HG02763 (cell line): ENCODE data around the gene KRCC1.
"Not testable (repeated sequence)": the region's sequence is repeated elsewhere in the genome, so short reads cannot be mapped to it uniquely, and the experiment has no call there.

Source experiments
- ATAC-seq: cut with Tn5 transposase; IDR thresholded peaks from one replicate; pipeline ENCODE4 v1.9.1; 2021; ENCODE audit warnings: mild to moderate bottlenecking, moderate library complexity; ENCODE audit not compliant: unreplicated experiment

Gene KRCC1

DNA sequence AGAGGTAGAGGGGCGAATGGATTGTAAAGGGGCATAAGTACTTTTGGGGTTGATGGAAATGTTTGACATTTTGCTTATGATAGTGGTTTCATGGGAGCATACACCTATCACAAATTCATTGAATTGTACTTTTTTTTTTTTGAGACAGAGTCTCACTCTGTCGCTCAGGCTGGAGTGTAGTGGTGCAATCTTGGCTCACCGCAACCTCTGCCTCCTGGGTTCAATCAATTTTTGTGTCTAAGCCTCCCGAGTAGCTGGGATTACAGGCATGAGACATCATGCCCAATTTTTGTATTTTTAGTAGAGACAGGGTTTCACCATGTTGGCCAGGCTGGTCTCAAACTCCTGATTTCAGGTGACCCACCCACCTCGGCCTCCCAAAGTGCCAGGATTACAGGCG is 10.0 kb downstream of the KRCC1 start:
- not testable (repeated sequence) for ATAC-seq

DNA sequence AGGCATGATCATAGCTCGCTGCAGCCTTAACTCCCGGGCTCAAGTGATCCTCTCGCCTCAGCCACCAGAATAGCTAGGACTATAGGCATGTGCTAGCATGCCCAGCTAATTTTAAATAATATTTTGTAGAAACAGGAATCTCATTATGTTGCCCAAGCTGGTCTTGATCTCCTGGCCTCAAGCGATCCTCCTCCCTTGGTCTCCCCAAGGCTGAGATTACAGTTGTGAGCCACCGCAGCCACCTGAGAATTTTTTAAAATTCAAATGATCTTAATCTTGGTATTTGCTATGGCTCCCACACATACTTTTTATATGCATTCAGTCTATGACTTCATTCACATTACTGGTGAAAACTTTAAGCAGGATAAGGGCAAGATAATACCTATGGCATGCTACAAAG is 13.1 kb downstream of the KRCC1 start:
- no peak for ATAC-seq

DNA sequence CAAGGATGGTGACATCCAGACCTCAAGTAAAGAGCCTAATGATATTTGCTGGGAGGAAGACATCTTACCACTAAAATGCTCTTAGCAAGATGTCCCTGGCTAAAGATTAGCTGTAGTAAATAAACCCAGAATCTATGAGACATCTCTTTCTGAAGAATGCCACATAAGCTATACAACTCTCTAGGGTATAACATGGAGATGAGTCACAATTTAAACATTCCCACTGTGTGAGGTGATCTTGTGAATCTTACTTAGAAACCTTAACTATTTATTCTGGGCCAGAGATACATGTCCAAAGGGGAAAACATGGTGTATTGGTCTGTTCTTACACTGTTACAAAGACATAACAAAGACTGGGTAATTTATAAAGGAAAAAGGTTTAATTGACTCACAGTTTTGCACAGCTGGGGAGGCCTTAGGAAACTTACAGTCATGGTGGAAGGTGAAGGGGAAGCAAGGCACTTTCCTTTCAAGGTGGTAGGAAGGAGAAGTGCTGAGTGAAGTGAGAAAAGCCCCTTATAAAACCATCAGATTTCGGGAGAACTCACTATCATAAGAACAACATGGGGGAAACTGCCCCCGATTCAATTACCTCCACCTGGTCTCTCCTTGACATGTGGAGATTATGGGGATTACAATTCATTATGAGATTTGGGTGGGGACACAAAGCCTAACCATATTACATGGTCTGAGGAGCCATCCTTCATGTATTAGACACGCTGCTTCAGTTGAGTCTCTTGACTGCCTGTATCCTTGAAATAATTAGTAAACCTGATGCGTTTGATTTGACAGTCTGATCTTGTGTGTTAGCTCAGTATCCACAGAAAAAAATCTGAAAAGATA is 17.1 kb downstream of the KRCC1 start:
- ATAC-seq, result no peak

DNA sequence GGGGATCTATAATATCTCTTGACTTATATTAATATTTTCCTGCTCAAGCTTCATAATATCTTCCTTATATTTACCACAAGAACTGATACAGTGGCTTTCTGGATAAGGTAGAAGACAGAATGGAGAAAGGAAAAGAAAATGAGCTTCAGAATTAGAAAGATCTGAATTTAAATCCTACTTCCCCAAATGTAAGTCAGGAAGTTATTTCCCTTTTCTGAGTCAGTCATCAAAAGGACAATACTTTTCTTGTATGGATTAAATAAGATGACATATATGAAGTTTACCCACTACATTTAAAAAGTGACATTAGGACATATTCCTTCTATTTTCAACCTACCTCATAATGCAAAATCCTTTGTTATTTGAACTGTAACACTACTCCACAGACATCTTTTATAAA is 19.0 kb downstream of the KRCC1 start:
- ATAC-seq, result no peak

DNA sequence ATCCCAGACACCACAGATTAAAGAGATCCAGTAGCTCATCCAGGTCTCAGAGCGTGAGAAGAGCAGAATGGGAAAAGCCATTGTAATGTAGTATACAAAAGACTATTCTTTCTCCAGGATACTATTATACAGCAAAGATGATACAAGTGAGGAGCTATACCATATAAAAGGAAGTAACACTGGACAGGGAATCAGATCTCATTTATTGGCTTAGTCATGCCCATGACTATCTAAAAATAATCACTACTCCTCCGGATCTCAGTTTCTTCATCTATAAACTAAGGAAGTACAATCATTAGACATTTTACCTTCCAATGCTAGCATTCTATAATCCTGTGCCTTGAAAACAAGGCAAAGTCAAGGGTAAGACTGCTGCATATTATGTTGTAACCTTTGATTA is 19.4 kb downstream of the KRCC1 start:
- ATAC-seq, result no peak

DNA sequence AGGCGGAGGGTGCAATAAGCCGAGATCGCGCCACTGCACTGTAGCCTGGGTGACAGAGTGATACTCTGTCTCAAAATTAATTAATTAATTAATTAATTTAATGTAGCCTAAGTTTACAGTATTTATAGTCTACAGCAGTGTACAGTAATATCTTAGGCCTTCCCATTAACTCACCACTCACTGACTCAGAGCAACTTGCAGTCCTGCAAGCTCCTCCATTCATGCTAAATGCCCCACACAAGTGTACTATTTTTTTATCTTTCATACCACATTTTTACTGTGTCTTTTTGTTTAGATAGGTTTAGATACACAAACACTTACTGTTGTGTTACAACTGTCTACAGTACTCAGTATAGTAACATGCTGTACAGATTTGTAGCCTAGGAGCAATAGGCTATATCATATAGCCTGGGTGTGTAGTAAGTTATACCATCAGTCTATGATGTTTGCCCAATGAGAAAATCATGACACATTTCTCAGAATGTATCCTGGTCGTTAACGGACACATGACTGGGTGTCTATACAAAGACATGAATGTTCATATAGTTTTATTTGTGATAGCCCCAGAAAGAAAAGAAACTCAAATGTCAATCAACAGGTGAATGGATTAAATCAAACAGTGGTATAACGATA is 23.4 kb downstream of the KRCC1 start:
- no peak for ATAC-seq

DNA sequence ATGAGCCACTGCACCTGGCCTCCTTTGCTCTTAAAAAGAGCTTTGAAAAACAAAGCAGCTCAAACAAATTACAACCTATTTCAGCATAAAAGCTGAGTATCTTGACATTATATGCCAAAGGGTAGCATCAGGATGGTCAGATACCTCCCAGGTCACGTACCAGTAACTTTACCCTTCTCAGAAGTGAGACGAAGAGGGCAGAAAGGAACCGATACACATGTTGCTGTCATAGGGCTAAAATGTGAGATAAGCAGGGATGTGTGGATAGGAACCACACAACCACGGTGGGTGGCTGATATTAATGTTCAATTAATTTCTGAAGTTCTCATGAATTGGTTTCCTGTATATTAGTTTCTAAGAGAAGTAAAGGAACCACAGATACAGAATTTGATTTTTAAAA is 26.7 kb downstream of the KRCC1 start:
- ATAC-seq, result no peak

DNA sequence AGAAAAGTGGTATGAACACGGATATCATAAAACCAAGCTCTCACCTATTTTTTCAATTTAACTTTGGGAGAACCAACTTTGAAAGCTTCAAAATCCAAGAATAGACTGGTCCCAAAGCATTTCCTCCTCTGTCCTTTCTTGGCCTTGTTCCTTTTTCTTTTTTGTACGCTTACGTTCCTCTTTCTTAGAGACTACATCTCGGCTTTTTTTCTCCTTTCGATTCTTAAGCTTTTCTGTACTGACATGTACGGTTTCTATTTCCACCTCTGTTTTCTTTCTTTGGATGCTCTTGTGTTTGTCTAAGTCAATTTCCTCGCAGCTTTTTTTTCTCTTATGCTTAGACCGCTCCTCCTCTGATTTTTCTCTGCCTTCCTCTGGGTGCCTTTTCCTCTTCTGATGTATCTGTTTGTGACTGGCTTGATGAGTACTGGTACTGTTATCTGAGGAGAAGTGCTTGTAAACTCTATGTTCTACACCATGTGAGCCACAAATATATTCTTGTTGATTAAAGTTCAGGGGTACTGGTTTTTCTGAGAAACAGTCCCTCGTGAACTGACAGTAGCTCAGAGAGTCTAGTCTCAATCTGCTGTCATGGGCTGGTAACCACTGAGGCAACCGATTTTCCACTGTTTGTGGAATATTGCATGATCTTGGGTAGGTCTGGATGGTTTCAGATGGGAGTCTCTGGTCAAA is 27.7 kb downstream of the KRCC1 start:
- no peak for ATAC-seq

DNA sequence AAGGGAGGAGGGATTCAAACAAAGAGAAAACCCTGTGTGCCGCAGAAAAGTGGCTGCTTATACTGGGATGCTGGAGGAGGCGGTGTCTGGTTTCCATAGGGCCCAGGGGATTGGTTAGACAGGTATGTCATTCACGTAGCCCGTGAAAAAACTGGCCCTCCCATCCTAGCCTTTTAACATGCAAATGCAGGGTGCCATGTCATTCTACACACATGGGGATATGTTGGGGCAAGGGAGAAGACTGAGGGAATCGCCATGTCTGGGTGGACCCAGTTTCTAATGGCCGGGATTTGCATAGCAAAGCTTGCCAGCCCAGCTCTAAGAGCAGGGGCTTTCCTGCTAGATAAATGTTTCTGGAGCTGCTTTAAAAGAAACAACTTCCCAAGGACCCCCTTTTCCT is 31.1 kb downstream of the KRCC1 start:
- ATAC-seq, result no peak

DNA sequence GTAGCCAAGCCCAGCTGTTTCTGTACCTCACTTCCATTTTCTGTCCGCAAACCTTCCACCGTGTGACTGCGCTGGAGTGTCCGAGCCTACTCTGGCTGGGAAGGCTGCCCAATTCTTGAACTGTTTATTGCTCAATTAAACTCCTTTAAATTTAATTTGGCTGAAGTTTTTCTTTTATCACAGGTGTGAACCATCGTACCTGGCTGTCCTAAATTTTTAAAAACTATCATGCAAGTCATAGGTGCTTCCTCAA is 33.0 kb downstream of the KRCC1 start:
- ATAC-seq, result no peak

DNA sequence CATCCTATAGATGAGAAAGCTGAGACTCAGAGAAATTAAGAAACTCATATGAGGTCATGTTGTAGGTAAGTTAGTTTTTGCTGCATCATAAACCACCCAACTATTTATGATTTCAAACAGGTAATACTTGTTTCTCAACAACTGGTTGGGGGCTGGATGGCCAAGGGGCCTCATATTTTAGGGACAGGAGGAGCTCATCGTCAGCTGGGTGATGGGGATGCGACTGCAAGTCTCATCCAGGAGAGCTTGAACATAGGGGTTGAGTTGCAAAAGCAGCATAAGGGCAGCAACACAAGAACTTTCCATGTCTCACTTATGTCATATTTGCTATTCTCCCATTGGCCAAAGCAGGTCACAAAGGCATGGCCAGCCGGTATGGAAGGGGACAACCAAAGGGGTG is 35.6 kb downstream of the KRCC1 start:
- ATAC-seq, result no peak

DNA sequence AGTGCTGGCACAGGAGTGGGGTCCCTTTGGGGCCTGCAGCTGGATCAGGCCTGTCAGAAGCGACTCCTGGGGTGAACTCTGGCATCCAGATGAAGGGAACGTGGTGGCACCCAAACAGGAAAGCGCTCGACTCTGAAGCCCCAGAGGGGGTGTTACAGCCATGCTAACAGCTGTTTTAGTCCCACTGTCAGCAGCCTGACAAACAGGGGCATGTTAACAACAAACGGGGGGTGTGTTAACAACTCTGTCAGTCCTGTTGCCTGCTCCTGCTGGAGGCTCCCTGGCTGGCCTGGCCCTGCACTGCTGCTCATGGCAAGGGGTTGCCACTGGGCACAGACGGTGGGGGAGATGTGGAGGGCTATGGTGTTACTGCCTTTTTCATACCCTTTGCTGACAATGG is 36.7 kb downstream of the KRCC1 start:
- no peak for ATAC-seq

DNA sequence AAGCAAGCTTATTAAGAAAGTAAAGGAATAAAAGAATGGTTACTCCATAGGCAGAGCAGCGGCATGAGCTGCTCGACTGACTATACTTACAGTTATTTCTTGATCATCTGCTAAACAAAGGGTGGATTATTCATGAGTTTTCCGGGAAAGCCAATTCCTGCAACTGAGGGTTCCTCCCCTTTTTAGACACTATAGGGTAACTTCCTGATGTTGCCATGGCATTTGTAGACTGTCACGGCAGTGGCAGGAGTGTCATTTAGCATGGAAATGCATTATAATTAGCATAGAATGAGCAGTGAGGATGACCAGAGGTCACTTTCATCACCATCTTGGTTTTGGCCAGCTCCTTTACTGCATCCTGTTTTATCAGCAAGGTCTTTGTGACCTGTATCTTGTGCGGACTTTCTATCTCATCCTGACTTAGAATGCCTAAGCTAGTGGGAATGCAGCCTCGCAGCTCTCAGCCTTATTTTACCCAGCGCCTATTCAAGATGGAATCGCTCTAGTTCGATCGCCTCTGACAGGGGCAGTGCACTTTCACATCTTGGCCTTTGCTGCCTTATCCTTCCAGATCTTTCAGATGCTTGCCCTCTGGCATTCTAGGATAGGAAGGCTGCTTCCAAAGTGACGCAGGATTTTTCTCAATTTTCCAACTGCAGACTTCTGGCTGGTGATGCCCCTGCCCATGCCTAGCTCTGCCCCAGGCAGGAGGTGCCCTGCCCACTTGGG is 37.3 kb downstream of the KRCC1 start:
- not testable (repeated sequence) for ATAC-seq

DNA sequence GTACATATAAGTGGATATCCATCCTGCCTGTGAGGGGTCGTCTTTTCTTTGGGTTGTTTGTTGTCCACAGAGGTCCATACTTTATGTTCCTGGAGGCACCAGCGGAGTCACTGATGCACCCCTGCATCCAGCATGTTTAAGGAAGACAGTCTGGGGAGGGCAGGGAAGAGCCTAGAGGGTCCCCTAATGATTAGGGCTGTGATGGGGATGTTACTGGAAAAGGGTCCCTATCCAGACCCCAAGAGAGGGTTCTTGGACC is 37.9 kb downstream of the KRCC1 start:
- not testable (repeated sequence) for ATAC-seq

DNA sequence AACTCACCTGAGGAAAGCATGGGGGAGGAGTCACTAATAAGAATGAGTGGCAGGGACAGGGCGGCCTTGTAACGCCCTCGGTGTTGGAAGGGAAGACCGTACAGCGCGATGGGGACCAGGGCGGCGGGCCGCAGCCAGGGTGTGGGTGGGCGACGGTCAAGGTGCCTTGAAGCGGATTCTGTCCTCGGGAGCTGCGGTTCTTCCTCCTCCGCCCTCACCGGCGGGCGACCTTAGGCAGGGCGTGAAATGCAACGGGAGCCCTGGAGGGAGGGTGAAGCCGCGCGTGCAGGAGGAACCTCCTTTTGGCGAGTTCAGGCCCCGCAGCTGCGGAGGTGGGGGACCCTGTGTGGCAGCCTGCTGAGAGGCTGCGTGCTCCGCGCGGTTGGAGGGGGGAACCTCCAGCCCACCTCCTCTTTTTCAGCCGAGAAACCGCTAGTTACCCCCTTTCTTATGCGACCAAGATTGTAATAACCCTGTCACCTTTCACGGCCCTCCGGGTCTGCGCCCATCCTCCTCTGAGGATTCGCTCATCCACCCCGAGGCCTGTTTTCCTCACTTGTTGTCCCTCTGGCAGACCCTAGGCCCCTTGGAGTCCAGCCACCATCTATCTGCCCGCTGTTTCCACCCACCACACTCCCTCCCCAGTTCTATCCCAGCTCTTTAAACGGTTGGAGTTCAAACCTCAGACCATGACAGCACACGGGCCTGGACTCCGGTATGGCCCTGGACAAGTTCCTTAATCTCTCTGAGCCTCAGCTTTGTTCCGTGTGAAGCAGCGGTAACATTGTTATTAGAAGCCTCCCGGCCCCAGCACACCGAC is 38.4 kb downstream of the KRCC1 start:
- peak; percentile 62 for ATAC-seq

DNA sequence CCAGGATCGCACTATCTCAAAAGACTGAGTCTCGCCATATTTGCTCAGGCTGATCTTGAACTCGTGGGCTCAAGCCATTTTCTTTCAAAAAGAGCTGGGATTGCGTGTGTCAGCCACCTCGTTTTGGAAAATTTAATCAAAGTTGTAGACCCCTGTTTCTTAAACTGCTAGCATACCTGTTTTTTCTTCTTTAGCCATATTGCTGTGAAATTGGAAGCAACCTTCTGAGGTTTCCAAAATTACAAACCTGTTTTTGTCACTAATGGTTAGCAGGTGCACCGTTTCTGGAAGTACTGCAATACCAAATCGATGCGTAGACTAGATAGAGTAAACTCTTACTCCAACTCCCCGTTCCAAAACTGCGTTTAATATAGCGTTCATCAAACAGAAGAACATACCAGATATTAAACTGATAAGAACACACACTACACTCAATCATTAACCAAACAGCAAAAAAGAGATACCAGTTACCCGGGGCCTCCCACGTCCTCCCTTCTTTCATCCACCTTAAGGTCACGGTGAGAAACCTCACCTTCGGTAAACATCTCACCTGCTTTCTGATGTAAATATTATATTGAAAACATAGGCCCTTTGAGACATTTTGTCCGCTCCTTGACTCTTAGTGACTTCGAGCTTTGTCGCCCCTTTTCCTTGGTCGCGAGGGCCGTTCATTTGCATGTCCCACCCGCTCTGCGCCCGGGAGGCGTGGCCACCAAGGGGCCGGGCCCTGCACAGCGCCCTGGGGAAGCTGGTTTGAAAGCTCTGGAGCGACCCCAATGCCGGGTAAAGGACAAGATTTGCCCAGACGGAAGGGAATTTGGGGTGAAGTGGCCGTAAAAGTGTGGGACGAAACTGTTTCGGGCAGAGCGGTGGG is 39.3 kb downstream of the KRCC1 start, which contains the start of gene RNU2-63P:
Gene RNU2-63P, minus strand, starts transcription at position 462 of the 874 bp plus-strand sequence.
- peak; percentile 76 for ATAC-seq

DNA sequence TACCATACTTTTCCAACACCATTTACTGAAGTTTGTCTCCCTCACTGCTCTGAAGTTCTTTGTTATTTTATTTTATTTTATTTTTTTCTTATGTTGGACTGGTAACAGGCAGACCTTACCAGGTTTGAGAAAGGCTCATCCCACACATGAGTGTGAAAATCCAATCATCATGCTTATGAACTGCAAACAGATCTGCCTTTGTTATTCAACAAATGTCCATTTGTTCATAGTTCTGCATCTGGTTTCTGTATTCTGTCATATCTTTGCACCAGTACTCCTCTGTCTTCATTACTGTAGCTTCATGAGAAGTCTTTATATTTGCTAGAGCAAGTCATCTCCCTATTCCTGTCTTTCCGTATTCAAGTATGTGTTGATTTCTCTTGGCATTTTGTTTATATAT is 44.6 kb downstream of the KRCC1 start:
- no peak for ATAC-seq

DNA sequence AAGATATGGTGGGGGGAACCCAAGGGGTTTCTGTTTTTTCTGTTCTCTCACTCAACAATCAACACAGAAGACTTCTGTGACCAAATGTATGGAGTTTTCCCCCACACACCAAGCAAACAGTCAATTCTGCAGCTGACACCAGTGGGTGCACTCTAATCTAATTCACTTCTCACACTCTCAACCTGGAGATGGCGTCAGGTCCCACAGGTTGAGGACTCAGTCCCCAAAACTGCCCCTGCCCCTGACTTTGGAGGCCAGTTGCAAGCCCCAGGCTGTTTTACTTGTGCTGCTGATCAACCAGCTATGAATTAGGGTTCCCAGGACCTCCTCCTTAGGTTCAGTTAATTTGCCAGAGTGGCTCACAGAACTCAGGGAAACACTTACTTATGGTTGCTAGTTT is 45.4 kb downstream of the KRCC1 start:
- ATAC-seq, result no peak

DNA sequence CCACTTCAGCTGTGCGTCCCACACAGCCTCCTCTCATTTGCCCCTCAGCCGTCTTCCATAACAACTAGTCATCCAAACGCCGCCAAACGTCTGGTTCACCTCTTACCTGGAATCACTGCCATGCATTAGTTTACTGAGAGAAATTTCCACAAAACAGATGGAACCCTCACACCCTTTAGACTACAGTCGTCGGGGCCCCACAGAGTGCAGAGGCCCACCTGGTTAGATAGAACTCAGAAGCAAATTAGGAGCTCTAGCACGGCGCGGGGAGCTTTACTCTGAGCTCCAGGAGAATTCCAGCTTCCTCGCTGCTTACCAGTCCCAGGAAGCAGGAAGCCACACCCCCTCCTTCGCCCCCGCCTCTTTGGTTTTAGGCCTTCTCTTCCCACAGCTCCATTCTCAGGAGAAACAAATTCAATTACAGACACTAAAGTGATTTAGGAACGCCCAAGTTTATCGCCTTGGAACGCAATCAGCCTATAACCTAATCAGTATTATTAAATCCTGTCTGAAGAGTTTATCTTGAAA is 48.6 kb downstream of the KRCC1 start:
- ATAC-seq, result no peak

DNA sequence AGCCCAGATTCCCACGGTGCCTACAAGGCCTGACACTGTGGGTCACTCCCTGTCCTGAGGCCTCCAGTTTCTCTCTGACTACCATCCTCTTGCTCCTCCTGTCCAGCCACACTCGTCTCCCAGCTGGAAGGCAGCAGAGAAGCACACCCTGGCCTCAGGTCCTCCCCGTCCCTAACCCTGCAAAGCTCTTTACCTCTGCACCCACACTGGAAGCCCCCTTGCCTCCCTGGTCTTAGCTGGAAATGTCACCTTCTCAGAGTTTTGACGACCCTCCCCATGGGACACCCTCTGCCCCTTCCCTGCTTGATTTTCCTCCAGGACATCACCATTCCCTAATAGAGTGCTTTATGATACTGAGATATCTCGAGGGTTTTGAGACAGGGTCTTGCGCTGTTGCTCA is 49.8 kb downstream of the KRCC1 start:
- no peak for ATAC-seq
